GM12892 (cell line): ENCODE measurements around the gene LY6G6F.
A peak's percentile ranks its signal among the peaks of the same experiment; 100 is the strongest.

Source experiments
- DNase-seq: peaks from one replicate; pipeline ENCODE4 v3.0.0; 2011; ENCODE audit not compliant: insufficient read length
- FAIRE-seq: peaks from 2 replicates; lab custom pipeline; 2011; peaks lifted over from hg19 to GRCh38; lab: Jason Lieb, UNC
- POLR2A ChIP-seq: IDR thresholded peaks from 2 replicates; pipeline ENCODE4 v1.6.1; 2011; ENCODE audit warnings: low read depth, low read length, control low read depth
- POLR2AphosphoS5 ChIP-seq: IDR thresholded peaks from 2 replicates; pipeline ENCODE4 v1.6.1; 2011; ENCODE audit warnings: low read depth, low read length, control low read depth
- TAF1 ChIP-seq: IDR thresholded peaks from 2 replicates; pipeline ENCODE4 v1.6.1; 2011; ENCODE audit warnings: low read depth, mild to moderate bottlenecking, control low read depth, low read length, borderline replicate concordance

Gene LY6G6F

GRCh38 chr6:31721351-31722020, 14.8 kb downstream of the LY6G6F start, which contains the start of gene LY6G6C:
Gene LY6G6C, minus strand, starts transcription at chr6:31721746. Its CDS starts 67 bp downstream, at chr6:31721679.
- FAIRE-seq (no peak), DNase-seq (no peak)
- TF ChIP-seq POLR2AphosphoS5 (no peak), TAF1 (no peak), POLR2A (no peak)

- no peak for TF ChIP-seq TAF1
- TF ChIP-seq POLR2A, result no peak
- no peak for TF ChIP-seq POLR2AphosphoS5
- DNase-seq (no peak), FAIRE-seq (no peak)
Measured at GRCh38 chr6:31722173-31722572, 15.5 kb downstream of the LY6G6F start.

- FAIRE-seq (no peak), DNase-seq (no peak)
- TF ChIP-seq POLR2A (no peak), POLR2AphosphoS5 (no peak), TAF1 (no peak)
Measured at GRCh38 chr6:31723245-31723979, 16.7 kb downstream of the LY6G6F start, which contains the start of gene MPIG6B. Gene MPIG6B, plus strand, starts transcription at chr6:31723373. Its CDS starts 11 bp downstream, at chr6:31723384.

DNA sequence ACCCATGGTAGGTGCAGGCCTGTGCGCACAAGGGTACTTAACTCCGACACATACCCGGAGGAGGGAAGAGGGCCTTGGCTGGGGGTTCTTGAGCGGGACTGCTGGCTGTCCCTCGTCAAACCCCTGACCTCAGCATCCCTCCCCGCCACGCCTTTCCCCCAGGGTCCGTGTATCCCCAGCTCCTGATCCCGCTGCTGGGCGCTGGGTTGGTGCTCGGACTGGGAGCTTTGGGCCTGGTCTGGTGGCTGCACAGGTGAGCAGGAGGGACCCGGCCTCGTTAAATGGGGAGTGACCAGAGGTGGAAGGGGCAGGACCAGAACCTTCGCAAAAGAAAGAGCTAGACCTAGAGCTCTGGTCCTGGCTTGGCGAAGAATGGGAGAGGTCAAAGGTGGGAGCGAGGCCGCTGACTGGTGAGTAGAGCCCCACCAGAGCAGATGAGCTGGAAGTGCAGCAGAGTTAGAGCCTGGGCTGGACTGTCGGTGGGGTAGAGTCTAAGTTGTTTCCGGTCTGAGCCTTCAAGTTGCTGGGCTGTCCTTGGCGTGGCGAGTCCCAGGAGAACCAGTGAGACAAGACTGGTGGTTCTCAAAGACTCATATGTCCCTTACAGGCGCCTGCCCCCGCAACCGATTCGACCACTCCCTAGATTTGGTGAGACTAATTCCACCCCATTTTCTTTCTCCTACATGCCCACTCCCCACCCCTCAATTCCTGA, 17.5 kb downstream of the LY6G6F start:
- FAIRE-seq (no peak), DNase-seq (no peak)
- TF ChIP-seq POLR2AphosphoS5 (no peak), TAF1 (no peak), POLR2A (no peak)

- DNase-seq, result no peak
- no peak for FAIRE-seq
- TF ChIP-seq TAF1, result no peak
- no peak for TF ChIP-seq POLR2AphosphoS5
Measured at GRCh38 chr6:31725502-31726350, 19.1 kb downstream of the LY6G6F start.

DNA sequence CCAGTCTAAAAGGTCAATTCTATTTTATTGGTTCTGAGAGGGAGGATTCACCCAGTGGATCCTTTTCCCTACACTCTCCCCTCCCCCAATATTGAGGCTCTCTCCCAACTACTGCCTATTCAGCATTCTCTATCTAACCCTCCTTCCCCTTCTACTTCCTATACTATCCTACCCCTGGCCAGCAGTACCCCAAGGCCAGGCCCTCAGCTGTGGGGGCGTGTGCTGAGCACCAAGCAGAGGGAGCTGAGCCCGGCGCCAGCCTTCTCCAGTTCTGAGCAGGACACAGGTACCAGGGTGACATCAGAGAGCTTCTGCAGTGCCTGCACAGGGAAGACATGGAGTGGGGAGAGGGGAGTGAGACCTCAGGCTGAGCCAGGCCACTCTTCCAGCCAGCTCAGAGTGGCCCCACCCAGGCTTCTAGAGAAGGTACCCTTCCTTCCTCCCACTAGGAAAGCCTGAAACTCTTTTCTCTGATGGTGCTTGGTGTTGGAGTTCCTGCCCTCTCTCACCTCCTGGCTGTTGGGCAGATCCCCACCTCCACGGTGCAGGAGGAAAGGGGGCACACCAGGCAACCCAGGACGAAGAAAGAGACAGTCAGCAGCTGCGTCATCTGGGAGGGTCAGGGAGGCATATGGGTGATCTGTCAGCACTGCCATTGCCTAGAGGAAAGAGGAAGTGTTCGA, 20.5 kb downstream of the LY6G6F start:
- FAIRE-seq (peak; percentile 98), DNase-seq (peak; percentile 83)

GRCh38 chr6:31727717-31728671, 21.3 kb downstream of the LY6G6F start:
- no peak for DNase-seq
- TF ChIP-seq POLR2A (no peak), POLR2AphosphoS5 (no peak), TAF1 (no peak)
- FAIRE-seq, result no peak

More for the DNA sequence above, 20.5 kb downstream of the LY6G6F start:
- no peak for TF ChIP-seq TAF1
- no peak for TF ChIP-seq POLR2AphosphoS5
- no peak; the same call in 1 of the 2 replicates for TF ChIP-seq POLR2A

DNA sequence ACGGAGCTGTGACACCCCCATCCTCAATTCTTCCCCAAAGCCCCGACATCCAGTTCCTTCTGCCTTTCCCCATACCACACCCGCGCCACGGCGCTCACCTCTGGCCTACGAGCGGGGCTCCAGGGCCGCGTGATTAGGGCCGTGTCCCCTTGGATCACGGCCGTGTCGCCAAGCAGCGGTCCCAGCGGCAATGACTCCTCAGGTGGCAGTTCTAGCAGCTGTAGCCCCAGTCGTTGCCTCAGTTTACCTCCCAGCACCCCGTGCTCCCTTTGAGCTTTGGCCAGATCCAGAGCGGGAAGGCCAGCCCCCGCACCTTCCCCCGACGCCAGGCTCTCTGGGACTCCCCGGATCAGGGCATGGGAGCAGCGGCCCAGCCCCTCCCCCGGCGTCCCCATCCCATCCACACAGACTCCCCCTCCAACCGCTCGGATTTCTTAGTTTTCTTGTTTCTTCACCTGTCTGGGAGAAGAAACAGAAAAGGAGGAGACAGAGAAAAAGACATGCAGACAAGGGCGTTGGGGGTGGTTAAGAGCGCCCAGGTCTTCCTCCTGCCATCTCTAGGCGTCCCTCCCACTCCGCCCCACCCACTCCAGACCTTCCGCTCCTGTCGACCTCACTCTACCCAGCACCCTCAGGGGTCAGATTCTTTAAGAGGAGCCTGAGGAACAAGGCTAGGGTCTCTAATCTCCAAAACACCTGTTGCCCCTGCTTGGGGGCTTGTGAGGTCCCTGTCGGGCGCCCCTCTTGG, 22.3 kb downstream of the LY6G6F start, which contains the start of gene DDAH2:
Gene DDAH2, minus strand, starts transcription at position 533 of the 748 bp plus-strand sequence. Its CDS starts 138 bp downstream, at position 395.
- DNase-seq (no peak), FAIRE-seq (no peak)

More for the DNA sequence above, 22.3 kb downstream of the LY6G6F start, which contains the start of gene DDAH2:
- TF ChIP-seq POLR2AphosphoS5, result no peak
- TF ChIP-seq POLR2A, result no peak
- no peak for TF ChIP-seq TAF1
